NCI-H748 (cell line): ENCODE results near the gene TXNIP.
A peak's percentile ranks its signal among the peaks of the same experiment; 100 is the strongest.

Source experiments
- DNase-seq: peaks from one replicate; lab custom pipeline; 2025; ENCODE audit not compliant: unreplicated experiment; lab: John Stamatoyannopoulos, UW

TXNIP gene

GRCh38 chr1:146012703-146013558 lies 16.6 kb upstream of the TXNIP start:
- peak; percentile 77 for DNase-seq

DNA sequence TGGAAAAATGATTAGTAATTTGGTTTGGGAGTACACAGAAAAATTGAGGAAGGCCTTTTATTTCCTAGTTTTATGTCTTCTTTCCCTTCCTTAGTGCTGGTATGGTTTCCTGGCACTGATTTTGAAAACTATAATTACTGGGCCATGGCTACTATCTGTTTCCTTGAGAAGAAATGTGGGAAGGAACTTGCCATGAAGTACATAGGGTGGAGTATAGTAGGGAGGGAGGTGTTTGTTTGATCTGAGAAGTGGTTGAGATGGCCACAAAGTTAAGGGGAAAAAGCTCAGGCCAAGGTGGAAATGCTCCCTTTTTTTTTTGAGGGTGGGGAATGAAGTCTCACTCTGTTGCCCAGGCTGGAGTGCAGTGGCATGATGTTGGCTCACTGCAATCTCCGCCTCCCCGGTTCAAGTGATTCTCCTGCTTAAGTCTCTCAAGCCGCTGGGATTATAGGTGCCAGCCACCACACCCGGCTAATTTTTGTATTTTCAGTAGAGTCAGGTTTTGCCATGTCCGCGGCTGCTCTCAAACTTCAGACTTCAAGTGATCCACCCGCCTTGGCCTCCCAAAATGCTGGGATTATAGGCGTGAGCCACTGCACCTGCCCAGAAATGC lies 13.9 kb upstream of the TXNIP start:
- DNase-seq = no peak

GRCh38 chr1:146007489-146008133 lies 11.2 kb upstream of the TXNIP start:
- DNase-seq = no peak

- DNase-seq = no peak
Measured at GRCh38 chr1:146001709-146002108, 5.3 kb upstream of the TXNIP start.

- peak; percentile 81 for DNase-seq
Measured at GRCh38 chr1:145999321-146000024, 3.1 kb upstream of the TXNIP start.

GRCh38 chr1:145997718-145998023 lies 1.3 kb upstream of the TXNIP start:
- peak; percentile 40 for DNase-seq

DNA sequence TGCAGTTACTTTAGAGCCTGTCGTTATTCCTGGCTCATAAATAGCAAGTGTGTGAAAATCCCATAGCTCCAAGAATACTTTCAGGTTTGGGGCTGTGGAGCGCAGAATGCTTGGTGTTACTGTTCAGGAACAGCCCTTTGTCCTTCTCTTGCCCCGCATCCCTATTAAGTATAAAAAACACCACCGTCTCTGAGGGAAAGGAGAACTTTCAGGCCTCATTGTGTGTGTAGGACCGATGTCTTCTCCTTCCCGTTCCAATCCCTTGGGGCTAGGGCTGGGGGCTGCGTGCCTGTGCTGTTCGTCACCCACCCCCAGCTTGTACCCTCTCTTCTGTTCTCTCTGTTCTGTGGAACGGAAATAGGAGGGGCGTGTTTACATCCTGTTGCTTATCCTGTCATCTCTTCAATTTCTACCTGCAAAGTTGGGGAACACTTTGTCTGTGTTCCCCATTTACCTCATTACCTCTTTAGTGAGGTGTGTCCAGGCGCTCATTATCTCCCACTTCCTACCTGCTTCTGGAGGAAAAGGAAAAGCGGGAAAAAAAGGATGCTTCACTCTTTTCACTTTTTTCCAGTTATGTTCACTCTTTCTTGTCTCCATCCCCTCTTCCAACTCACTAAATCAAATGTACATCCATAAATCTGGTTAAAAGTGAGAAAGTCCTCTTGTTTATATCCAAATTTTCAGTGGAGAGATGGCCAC lies 788 bp upstream of the TXNIP start:
- DNase-seq = peak; percentile 52

- peak; percentile 51 for DNase-seq
Measured at GRCh38 chr1:145995964-145996432, 381 bp downstream of the TXNIP start.

GRCh38 chr1:145995148-145995881 lies 1.1 kb downstream of the TXNIP start:
- DNase-seq = no peak

- no peak for DNase-seq
Measured at GRCh38 chr1:145994391-145995120, 1.8 kb downstream of the TXNIP start.

- DNase-seq = no peak
Measured at GRCh38 chr1:145993618-145994390, 2.6 kb downstream of the TXNIP start.

- no peak for DNase-seq
Measured at GRCh38 chr1:145992958-145993617, 3.3 kb downstream of the TXNIP start.

GRCh38 chr1:145992502-145992936 lies 3.9 kb downstream of the TXNIP start:
- no peak for DNase-seq

GRCh38 chr1:145991735-145992412 lies 4.5 kb downstream of the TXNIP start:
- DNase-seq = no peak

DNA sequence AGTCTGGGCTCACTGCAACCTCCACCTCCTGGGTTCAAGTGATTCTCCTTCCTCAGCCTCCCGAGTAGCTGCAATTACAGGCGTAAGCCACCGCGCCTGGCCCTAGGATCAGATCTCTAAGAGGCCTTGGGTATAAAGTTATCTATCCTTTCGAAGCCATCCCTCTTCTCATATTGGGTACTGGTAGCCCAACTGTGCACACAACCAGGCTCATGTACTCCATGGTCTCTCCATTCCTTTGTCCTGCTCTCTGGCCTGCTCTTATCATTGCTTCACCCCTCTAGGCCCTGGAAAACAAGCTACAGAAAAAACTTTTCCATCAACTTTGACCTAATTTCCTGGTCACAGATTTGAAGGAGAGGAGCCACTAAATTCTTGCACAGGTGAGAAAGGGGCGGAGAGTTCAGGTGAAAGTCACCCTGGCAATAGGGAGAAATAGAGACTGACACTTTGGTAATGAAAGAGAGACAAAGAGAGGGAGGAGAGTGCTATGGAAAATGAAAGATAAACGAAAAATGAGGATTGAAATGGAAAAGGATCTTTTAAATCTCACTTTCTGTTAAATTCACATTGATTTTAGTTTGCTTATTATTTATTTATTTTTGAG lies 6.0 kb downstream of the TXNIP start:
- DNase-seq = peak; percentile 39

GRCh38 chr1:145988773-145989172 lies 7.6 kb downstream of the TXNIP start:
- DNase-seq = no peak

DNA sequence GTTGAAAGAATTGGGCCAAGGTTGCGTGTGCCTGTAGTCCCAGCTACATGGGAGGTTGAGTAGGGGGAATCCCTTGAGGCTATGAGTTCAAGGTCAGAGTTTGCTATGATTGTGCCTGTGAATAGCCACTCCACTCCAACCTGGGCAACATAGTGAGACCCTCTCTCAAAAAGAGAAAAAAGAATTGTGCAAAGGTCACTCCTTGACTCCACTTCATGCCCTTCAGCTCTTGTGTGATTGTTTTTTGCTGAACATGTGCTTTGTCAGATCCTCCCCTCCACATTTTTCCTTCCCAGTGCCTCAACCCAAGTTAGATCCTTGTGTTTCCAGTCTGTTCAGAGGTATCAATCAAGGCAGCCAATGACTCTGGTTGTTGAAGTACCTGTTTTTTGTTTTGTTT lies 8.5 kb downstream of the TXNIP start:
- DNase-seq = no peak
